VCaP (cell line): ENCODE results near the gene AREL1.

ENCODE experiments used
- H3K27ac ChIP-seq: fragments of 450-650 bp; 2 replicates; pipeline ENCODE4 v1.5.1; 2017
- CTCF ChIP-seq: fragments of 450-650 bp; conservative IDR thresholded peaks from 2 replicates; pipeline ENCODE4 v1.5.1; 2017; ENCODE audit warnings: mild to moderate bottlenecking, moderate library complexity

The AREL1 gene

GRCh38 chr14:74635847-74636246 is 77.0 kb downstream of the AREL1 start:
- TF ChIP-seq CTCF: no peak
- H3K27ac ChIP-seq: no peak overlapping the region

- H3K27ac ChIP-seq: no peak overlapping the region
- no peak for TF ChIP-seq CTCF
Measured at GRCh38 chr14:74634964-74635363, 77.9 kb downstream of the AREL1 start.

- no peak for TF ChIP-seq CTCF
- no peak overlapping the region for H3K27ac ChIP-seq
Measured at GRCh38 chr14:74634481-74634880, 78.4 kb downstream of the AREL1 start.

- no peak overlapping the region for H3K27ac ChIP-seq
- TF ChIP-seq CTCF: no peak
Measured at GRCh38 chr14:74630881-74631690, 81.8 kb downstream of the AREL1 start.

GRCh38 chr14:74628418-74628817 is 84.5 kb downstream of the AREL1 start:
- no peak for TF ChIP-seq CTCF
- no peak overlapping the region for H3K27ac ChIP-seq

GRCh38 chr14:74627076-74627475 is 85.8 kb downstream of the AREL1 start:
- TF ChIP-seq CTCF: no peak
- no peak overlapping the region for H3K27ac ChIP-seq

GRCh38 chr14:74622257-74622656 is 90.6 kb downstream of the AREL1 start:
- TF ChIP-seq CTCF: no peak
- H3K27ac ChIP-seq: no peak overlapping the region
